SIG-M5 treated with dmso at 0.1 percent for 504 hours (cell line): ENCODE results near the gene HSD11B2.
"Not testable (repeated sequence)": the region's sequence is repeated elsewhere in the genome, so short reads cannot be mapped to it uniquely, and the experiment has no call there.

Experiments used
- DNase-seq: peaks from one replicate; lab custom pipeline; 2025; ENCODE audit not compliant: unreplicated experiment; lab: John Stamatoyannopoulos, UW

HSD11B2 gene

DNA sequence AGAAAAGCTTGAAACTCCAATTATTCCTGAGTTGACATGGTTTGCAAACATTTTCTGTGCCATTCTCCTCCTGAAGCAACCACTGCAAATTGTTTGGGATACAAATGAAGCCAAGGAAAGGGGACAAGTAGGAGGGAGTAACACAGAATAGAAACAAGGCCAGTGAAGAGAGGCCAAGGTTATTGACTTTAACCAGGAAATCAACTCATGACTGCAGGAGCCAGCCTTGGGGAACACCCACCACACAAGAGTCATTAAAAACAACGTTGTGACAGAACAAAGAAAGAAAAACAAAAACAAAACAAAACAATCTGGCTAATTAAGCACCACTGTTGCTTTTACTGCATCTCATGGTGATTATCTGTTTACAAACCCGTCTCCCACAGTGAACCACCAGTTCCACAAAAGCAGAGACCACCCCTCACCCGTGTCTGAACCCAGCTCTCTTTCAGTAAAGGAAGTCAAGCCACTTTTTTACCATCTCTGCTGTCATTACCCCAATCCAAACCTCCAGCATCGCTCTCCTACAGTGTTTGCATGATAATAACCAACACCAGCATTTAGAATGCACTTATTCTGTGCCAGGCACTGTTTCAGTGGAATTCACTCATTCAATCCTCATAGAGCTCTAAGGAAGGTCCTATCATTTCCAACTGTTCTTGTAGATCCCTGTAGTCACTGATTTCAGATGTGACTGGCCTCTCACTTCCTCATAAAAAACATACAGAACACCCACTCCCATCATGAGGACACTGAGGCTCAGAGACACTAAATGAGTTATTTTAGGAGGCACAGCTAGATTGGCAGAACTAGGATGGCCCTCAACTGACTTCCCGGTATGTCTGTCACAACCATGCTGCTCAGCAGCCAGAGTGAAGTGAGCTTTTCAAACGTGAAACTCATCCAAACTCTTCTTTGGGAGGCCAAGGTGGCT, 16.7 kb upstream of the HSD11B2 start:
- no peak for DNase-seq

DNA sequence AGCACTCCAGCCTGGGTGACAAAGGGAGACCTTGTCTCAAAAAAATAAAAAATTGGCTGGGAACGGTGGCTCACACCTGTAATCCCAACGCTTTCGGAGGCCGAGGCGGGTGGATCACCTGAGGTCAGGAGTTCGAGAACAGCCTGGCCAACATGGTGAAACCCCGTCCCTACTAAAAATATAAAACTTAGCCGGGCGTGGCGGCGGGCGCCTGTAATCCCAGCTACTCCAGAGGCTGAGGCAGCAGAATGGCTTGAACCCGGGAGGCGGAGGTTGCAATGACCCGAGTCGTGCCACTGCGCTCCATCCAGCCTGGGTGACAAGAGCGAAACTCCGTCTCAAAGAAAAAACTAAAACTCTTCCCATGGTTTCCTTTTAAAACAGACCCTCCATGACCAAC, 15.5 kb upstream of the HSD11B2 start:
- DNase-seq, result not testable (repeated sequence)

GRCh38 chr16:67415872-67416793, 14.8 kb upstream of the HSD11B2 start, which contains the start of gene ZDHHC1:
TSS of gene ZDHHC1 (minus strand) at chr16:67416477. CDS start at chr16:67407775, 8,702 bp downstream.
- DNase-seq, result no peak

DNA sequence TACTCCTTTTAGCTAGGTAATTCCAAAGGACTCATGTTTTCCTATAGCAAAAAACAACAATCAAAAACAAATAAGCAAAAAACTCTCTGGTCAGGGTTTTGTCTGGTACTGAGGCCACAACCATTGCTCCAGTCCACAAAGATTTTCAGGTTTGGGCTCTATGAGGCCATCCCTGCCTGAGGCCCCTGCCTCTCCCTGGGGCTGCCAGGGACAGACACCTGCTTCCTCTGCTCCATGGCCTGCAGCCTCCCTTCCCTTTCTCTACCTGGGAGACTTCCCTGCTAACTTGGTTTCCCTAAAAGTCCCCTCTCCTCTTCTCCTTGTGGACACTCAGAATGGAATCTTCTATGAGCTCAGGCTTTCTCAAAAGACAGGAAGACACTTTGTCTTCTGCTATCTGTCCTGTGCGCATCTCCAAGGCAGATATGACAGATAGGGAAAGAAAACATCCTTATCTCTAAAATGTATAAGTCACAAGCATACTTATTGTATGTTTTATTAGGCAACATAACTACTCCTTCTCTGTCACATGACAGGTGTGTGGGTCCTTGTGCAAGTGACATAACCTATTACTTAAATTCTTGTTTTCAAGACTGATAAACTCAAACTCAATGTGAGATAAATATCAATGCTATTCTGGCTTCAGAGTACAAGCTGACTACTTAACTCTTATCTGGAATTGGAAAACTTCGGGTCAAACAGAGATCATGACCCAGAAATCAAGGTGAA, 13.4 kb upstream of the HSD11B2 start:
- no peak for DNase-seq

DNA sequence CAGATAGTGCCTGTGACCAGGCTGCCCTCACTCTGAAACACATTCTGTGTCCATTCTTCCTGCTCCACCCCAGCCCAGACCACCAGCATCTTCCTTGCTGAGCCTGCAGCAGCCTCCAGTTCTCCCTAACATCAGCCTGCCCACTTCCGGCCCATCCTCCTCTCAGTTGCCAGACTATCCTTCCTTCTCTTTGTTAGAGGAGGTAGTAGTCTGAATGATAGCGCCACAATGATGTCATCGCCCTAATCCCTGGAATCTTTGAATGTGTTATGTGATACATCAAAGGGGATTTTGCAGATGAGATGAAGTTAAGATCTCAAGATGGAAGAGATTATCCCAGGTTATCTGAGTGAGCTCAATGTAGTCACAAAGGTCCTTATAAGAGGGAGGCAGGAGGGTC, 11.4 kb upstream of the HSD11B2 start:
- no peak for DNase-seq

DNA sequence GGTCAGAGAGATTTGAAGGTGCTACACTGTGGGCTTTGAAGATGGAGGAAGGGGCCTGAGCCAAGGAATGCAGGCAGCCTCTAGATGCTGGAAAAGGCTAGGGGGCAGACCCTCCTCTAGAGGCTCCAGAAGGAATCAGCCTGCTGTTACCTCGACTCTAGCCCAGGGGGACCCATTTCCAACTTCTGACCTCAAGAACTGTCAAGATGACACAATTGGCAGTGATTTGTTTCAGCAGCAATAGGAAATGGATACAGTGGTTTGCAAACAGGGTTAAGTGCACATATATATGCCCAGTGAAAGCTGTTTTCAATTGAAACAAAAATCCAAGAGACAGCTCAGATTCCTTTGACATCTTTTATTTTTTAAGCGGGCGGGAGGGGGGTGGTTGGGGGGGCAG, 11.0 kb upstream of the HSD11B2 start:
- DNase-seq, result no peak

DNA sequence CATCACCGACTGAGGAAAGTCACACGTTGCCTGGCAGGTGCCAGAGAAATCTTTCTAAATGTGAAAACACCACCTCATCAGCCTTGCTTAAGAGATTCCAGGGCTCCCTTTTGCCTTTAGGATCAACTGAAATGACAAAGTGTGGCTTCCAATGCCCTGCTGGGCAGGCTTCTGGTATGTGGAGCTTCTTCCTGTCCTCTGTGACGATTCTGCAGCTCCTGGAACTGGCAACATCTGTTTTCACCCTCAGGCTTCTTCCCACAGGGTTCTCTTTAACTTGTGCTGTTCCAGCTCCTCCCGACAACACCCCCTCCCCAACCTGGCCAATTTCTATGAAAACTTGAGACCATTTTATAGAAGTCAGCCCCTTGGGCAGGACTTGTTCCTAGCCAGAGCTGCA, 9.9 kb upstream of the HSD11B2 start:
- DNase-seq, result no peak

- no peak for DNase-seq
Measured at GRCh38 chr16:67423015-67423414, 7.9 kb upstream of the HSD11B2 start.

DNA sequence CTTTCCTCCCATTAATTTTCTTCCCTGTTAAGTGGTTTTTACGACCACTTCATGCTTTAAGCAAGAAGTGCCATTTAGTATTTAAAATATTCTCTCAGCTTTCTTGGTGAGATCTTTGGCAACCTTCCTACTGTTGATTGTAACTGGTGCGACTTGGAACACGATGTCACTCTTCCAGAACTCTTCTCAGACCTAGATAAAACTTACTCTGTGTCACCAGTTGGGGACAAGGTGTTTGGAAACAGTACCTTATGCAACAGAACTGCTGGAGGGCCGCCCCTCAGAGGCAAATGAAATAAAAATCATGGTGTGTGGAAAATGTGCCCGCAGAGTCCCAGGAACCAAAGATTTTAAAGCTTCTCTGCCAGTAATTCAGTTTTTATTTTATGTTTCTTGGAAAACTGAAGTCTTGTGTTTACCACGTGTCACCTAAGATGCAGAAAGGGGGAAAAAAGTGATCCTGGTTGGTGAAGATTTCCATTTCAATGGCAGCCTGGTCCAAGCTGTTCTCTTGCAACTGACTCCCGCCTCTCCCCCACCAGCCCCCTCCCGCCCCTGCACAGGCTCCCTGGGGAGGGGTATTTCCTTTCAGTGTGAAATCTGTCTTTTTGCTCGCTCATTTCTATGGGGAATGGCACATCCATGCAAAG, 7.2 kb upstream of the HSD11B2 start:
- no peak for DNase-seq

DNA sequence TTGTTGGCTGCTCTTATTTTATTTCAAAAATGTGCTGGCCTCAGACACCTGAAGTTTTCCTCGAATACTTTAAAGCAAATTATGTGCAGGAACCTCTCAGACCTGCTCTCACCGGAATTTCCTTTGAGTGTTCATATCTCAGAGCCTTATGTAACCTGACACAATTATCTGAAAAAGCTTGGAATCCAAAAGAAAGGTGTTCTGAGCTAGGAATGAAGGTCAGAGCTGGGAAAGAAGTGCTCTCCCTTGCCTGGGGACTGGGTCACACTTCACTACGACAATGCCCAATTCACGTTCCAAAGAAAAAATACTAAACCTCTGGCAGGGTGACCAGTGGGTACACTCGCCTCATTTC, 6.7 kb upstream of the HSD11B2 start:
- no peak for DNase-seq

DNA sequence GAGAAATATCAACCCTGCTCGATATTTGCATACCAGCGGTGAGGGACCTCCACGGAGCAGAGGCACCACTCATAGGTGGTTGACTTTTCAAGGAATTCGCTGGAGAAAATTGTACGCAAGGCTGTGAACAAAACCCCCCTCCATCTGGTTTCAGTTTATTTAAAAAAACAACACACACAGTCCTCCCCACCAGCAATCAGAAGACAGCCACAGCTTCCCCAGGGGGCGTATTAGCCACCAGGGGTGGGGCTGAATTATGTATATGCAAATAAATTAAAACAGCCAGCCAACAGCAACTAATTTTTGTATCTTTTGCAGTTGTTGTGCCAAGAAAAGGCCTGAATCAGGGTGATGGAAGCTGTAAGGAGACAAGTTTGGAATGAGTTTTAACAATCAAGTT, 5.9 kb upstream of the HSD11B2 start:
- DNase-seq, result no peak

DNA sequence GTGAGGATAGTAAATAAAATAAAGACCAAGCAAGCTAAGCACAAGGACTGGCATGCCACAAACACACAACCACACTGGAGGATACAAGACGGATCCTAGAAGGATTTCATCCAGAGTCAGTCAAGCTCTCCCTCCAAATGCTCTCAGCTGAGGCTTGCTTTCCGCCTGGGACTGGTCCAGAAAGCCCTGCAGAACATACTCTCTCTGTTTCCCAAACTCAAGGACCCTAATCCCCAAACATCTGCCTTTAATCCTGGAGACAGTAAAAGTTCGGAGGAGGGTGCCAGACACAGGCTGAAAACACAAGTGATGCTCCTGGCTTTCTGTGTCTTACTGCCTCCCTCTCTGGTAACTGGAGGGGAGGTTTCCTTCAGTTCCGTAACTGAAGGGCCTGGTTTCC, 5.3 kb upstream of the HSD11B2 start:
- no peak for DNase-seq

GRCh38 chr16:67426022-67426421, 4.9 kb upstream of the HSD11B2 start:
- DNase-seq, result no peak

DNA sequence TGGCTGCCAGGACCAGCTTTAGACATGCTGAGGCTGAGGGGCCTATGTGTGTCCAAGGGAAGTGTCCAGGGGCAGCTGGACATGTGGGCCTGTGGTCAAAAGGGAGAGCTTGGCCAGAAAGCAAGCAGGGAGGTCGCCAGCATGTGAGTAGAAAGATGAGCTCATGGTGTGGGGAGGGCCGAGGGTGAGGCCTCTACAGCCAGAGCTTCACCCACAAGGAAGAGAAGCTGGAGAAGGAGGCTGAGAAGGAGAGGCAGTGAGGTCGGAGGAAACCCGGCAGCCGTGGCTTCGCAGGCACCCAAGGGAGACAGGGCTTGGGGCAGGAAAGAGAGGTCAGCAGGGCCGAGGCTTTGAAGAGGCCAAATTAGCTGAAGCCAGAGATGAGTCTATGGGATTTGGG, 4.0 kb upstream of the HSD11B2 start:
- DNase-seq, result no peak

DNA sequence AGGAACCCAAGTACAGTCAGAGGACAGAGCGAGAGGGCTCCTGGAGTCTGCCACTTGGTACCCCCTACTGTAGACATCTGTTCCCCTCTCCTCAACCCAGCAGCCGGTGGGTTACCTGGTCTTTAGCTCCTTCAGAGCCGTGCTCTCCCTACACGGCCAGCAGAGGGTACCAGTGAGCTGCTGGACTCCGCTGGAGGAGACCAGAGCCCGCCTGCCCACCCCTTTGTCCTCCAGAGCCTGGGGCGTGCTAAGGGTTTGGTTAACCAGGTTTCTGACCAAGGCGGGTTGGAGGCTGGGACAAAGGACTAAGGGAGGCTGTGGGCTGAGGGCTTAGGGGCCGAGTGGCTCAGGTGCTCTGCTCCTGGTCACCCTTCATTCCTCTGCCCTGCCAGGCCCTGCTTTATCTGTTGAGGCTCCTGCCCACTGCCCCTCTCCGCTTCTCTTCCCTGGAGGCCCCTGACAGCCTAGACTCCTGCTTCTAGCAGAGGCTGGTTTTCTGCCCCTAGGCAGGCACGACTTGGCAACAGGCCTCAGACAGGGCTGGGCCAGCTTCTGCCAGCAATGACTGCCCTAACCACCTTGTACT, 2.7 kb upstream of the HSD11B2 start:
- peak; percentile 45 for DNase-seq

DNA sequence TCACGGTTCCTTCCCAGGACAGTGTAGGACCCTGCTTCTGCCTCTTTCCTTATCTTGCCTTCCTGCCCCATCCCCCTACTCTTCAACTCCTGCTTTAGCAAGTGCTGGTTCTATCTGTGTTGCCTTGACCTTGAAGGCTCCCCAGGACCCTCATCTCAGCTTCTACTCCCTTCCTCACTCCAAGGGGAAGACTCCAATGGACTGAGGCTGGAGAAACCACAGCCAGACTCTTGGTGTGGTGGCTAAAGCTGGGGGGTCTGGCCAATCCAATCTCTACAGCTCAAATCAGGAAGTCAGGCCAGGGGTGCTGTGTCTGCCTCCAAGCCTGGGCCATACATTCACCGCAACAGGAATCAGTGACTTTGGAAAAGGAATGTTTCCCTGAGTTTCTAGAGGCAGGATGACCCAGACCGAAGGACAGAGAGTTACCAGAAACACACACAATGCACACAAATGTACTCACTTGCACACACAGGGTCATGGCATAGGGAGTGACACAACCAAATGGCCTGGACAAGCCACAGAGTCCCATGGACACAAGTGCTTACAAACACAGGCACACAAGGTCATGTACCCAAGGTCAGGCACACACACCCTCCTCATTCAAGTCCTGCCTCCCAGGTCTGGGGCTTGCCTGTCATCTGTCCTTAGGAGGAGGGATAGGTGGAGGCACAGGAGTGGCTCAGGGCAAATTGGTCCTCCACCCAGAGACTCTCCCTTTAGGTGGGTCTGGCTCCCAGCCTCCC, 1.7 kb upstream of the HSD11B2 start:
- no peak for DNase-seq

GRCh38 chr16:67429799-67430503, 970 bp upstream of the HSD11B2 start:
- no peak for DNase-seq

DNA sequence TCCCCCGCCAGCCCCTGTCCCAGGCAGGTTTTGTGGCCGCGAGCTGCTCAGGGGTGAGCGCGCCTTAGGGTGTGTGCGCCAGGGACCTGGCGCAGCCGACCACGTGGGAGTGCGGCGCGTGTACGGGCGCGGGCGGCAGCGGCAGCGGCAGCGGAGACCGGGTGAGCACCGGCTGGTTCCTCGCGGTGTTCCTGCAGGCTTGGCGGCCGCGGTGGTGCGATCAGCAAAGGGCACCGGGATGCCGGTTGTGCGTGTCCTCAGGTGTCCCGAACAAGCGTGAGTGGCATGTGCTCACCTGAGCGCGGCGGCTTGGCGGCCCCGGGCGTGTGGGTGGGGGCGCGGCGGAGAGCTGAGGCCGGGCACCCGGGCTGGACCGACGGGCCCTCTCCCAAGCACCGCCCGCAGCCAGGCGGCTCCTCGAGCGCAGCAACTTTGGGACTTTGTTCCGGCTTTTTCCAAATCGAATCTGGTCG, 381 bp upstream of the HSD11B2 start:
- no peak for DNase-seq
